K562 (cell line): ENCODE results near the gene CEP295NL. TPM values are rescaled to one million over a fixed set of nuclear protein-coding genes. Genes with fewer than 3 reads are reported as not detected.

Source experiments
- CREM ChIP-seq: IDR thresholded peaks from 2 replicates; pipeline ENCODE4 v1.6.1; 2014; ENCODE audit warnings: antibody characterized with exemption, low read depth
- ETV1 ChIP-seq: fragments of 450-650 bp; conservative IDR thresholded peaks from 2 replicates; pipeline ENCODE4 v1.6.1; 2016; ENCODE audit warnings: missing genetic modification characterization, control low read depth, low read depth, missing compliant biosample characterization
- FOSL1 ChIP-seq: fragments of 200-800 bp; sonication (Bioruptor generic); conservative IDR thresholded peaks from 2 replicates; pipeline ENCODE4 v1.6.1; 2016; ENCODE audit warnings: missing genetic modification characterization, missing compliant biosample characterization
- GABPB1 ChIP-seq: sonication (generic); formaldehyde crosslinking; IDR thresholded peaks from 2 replicates; pipeline ENCODE4 v1.8.0; 2022; ENCODE audit warnings: mild to moderate bottlenecking, missing genetic modification reagents
- HES1 ChIP-seq: fragments of 450-650 bp; IDR thresholded peaks from 2 replicates; pipeline ENCODE4 v1.6.1; 2016; ENCODE audit warnings: low read depth, mild to moderate bottlenecking, moderate library complexity
- JUND ChIP-seq, 2 experiments: IDR thresholded peaks; 2 replicates in 1 of 2; 3 replicates in 1 of 2; pipeline ENCODE4 v1.6.1; 2011; ENCODE audit warnings: borderline replicate concordance in 2 of 2, low read depth in 2 of 2, low read length in 2 of 2, improper control_type of control experiment in 1 of 2, missing biosample characterization in 1 of 2, missing genetic modification characterization in 1 of 2, missing genetic modification reagents in 1 of 2
- KLF13 ChIP-seq: fragments of 450-650 bp; IDR thresholded peaks from 2 replicates; pipeline ENCODE4 v1.6.1; 2016; ENCODE audit warnings: missing genetic modification characterization, low read depth, mild to moderate bottlenecking, missing compliant biosample characterization, moderate library complexity, borderline replicate concordance
- MTA3 ChIP-seq: fragments of 450-650 bp; formaldehyde crosslinking; IDR thresholded peaks from 2 replicates; pipeline ENCODE4 v1.6.1; 2017; ENCODE audit warnings: mild to moderate bottlenecking, borderline replicate concordance
- NR2C2 ChIP-seq, 2 experiments: fragments of 200-800 bp in 1 of 2; sonication (Bioruptor generic) in 1 of 2; sonication (generic) in 1 of 2; formaldehyde crosslinking in 1 of 2; IDR thresholded peaks; 2 replicates each; pipeline versions ENCODE4 v1.6.1 to v1.8.0; 2016 to 2022; ENCODE audit warnings: mild to moderate bottlenecking in 1 of 2, missing compliant biosample characterization in 1 of 2, missing genetic modification characterization in 1 of 2, missing genetic modification reagents in 1 of 2
- PHB2 ChIP-seq: fragments of 450-650 bp; IDR thresholded peaks from 2 replicates; pipeline ENCODE4 v1.6.1; 2017; ENCODE audit warnings: low read depth
- RBM17 ChIP-seq: fragments of 200-400 bp; formaldehyde crosslinking; IDR thresholded peaks from 2 replicates; pipeline ENCODE4 v1.6.1; 2017; ENCODE audit warnings: low read depth, mild to moderate bottlenecking, low read length, borderline replicate concordance
- polyA plus RNA-seq, 8 experiments: library from polyadenylated mRNA; depleted of rRNA in 4 of 8; stranded (reverse) in 5 of 8; unstranded in 3 of 8; fragments of >200 nt; fragmentation: Nextera tagmentation in 2 of 8; fragmentation: Illumina TruSeq in 1 of 8; extraction: Ambion mirVana in 2 of 8; extraction: Trizol in 1 of 8; gene quantifications; 2 replicates each; pipeline versions ENCODE4 v1.2.1 to v1.2.3, GENCODE V29; 2011 to 2014; ENCODE audit warnings: inconsistent platforms in 1 of 8, missing spikeins in 1 of 8
- total RNA-seq, 7 experiments: library from RNA; depleted of rRNA in 6 of 7; stranded (reverse); fragments of >200 nt in 6 of 7; fragmentation: Illumina TruSeq in 2 of 7; extraction: Trizol in 2 of 7; gene quantifications; 2 replicates each; pipeline versions ENCODE4 v1.2.1 to v1.2.3, GENCODE V29; 2011 to 2021; ENCODE audit warnings: low replicate concordance in 1 of 7
- TF ChIP-seq, protein P1 (sequence below): fragments of 450-650 bp; IDR thresholded peaks from one replicate; pipeline ENCODE4 v1.6.1; 2018; ENCODE audit warnings: mild to moderate bottlenecking, moderate library complexity; ENCODE audit not compliant: partially characterized antibody
- TF ChIP-seq, protein P2 (sequence below): sonication (generic); formaldehyde crosslinking; IDR thresholded peaks from 2 replicates; pipeline ENCODE4 v1.8.0; 2023; ENCODE audit warnings: missing genetic modification reagents, mild to moderate bottlenecking, borderline replicate concordance
- TF ChIP-seq, protein P3 (sequence below), 3 experiments: fragments of 200-800 bp in 1 of 3; fragments of 250-450 bp in 1 of 3; fragments of 450-650 bp in 1 of 3; sonication (Bioruptor Pico) in 1 of 3; sonication (Bioruptor generic) in 1 of 3; formaldehyde crosslinking in 1 of 3; IDR thresholded peaks; 2 replicates each; pipeline versions ENCODE4 v1.6.1 to v1.8.0; 2016 to 2022; ENCODE audit warnings: mild to moderate bottlenecking in 2 of 3, missing genetic modification characterization in 2 of 3, missing compliant biosample characterization in 1 of 3, moderate library complexity in 1 of 3

The CEP295NL gene
- total and polyA plus RNA-seq, 9 of the 15 experiments (the other 6 are each of a cell fraction or from before 2014, with no cell fraction given), result not detected

DNA sequence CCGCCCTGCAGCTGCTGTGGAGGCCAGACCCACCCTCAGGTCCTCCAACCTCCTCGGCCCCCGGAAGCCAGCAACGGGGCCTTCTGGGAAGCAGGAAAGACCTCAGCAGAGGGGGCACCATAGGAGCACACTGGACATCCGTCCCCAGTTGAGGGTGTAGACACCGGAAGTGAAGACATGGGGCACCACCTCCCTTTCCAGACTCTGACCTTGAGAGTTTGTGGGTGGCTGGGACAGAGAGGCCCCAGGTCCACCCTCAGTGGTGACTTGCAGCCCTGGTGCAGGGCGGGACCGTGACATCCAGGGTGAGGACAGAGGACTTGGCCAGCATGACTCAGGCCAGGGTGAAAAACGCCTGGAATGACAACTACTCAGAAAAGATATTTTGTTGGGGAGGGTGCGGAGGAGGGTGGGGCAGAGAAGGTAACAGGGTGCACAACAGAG is 19.9 kb downstream of the CEP295NL start (continued):
- peak; percentile 79; the same call in 1 of the 2 replicates for TF ChIP-seq GABPB1 (CRISPR knock-in tag)
- TF ChIP-seq HES1, result no peak
- TF ChIP-seq, protein P1, sequence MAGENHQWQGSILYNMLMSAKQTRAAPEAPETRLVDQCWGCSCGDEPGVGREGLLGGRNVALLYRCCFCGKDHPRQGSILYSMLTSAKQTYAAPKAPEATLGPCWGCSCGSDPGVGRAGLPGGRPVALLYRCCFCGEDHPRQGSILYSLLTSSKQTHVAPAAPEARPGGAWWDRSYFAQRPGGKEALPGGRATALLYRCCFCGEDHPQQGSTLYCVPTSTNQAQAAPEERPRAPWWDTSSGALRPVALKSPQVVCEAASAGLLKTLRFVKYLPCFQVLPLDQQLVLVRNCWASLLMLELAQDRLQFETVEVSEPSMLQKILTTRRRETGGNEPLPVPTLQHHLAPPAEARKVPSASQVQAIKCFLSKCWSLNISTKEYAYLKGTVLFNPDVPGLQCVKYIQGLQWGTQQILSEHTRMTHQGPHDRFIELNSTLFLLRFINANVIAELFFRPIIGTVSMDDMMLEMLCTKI, result no peak
- TF ChIP-seq, protein P2, sequence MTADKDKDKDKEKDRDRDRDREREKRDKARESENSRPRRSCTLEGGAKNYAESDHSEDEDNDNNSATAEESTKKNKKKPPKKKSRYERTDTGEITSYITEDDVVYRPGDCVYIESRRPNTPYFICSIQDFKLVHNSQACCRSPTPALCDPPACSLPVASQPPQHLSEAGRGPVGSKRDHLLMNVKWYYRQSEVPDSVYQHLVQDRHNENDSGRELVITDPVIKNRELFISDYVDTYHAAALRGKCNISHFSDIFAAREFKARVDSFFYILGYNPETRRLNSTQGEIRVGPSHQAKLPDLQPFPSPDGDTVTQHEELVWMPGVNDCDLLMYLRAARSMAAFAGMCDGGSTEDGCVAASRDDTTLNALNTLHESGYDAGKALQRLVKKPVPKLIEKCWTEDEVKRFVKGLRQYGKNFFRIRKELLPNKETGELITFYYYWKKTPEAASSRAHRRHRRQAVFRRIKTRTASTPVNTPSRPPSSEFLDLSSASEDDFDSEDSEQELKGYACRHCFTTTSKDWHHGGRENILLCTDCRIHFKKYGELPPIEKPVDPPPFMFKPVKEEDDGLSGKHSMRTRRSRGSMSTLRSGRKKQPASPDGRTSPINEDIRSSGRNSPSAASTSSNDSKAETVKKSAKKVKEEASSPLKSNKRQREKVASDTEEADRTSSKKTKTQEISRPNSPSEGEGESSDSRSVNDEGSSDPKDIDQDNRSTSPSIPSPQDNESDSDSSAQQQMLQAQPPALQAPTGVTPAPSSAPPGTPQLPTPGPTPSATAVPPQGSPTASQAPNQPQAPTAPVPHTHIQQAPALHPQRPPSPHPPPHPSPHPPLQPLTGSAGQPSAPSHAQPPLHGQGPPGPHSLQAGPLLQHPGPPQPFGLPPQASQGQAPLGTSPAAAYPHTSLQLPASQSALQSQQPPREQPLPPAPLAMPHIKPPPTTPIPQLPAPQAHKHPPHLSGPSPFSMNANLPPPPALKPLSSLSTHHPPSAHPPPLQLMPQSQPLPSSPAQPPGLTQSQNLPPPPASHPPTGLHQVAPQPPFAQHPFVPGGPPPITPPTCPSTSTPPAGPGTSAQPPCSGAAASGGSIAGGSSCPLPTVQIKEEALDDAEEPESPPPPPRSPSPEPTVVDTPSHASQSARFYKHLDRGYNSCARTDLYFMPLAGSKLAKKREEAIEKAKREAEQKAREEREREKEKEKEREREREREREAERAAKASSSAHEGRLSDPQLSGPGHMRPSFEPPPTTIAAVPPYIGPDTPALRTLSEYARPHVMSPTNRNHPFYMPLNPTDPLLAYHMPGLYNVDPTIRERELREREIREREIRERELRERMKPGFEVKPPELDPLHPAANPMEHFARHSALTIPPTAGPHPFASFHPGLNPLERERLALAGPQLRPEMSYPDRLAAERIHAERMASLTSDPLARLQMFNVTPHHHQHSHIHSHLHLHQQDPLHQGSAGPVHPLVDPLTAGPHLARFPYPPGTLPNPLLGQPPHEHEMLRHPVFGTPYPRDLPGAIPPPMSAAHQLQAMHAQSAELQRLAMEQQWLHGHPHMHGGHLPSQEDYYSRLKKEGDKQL, result no peak
- no peak for TF ChIP-seq NR2C2 (CRISPR knock-in tag; IDR thresholded peaks at IDR 0.05)
- TF ChIP-seq NR2C2 (tag; IDR thresholded peaks at IDR 0.05), result peak; percentile 77
- TF ChIP-seq JUND (IDR thresholded peaks at IDR 0.05; ENCODE audit: borderline replicate concordance, low read depth, low read length), result peak; percentile 72
- peak; percentile 57; the same call in 1 of the 3 replicates for TF ChIP-seq JUND (tag; IDR thresholded peaks at IDR 0.05; ENCODE audit: borderline replicate concordance, low read depth, low read length)
- no peak for TF ChIP-seq PHB2
- TF ChIP-seq, protein P3, sequence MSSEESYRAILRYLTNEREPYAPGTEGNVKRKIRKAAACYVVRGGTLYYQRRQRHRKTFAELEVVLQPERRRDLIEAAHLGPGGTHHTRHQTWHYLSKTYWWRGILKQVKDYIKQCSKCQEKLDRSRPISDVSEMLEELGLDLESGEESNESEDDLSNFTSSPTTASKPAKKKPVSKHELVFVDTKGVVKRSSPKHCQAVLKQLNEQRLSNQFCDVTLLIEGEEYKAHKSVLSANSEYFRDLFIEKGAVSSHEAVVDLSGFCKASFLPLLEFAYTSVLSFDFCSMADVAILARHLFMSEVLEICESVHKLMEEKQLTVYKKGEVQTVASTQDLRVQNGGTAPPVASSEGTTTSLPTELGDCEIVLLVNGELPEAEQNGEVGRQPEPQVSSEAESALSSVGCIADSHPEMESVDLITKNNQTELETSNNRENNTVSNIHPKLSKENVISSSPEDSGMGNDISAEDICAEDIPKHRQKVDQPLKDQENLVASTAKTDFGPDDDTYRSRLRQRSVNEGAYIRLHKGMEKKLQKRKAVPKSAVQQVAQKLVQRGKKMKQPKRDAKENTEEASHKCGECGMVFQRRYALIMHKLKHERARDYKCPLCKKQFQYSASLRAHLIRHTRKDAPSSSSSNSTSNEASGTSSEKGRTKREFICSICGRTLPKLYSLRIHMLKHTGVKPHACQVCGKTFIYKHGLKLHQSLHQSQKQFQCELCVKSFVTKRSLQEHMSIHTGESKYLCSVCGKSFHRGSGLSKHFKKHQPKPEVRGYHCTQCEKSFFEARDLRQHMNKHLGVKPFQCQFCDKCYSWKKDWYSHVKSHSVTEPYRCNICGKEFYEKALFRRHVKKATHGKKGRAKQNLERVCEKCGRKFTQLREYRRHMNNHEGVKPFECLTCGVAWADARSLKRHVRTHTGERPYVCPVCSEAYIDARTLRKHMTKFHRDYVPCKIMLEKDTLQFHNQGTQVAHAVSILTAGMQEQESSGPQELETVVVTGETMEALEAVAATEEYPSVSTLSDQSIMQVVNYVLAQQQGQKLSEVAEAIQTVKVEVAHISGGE (CRISPR knock-in tag; IDR thresholded peaks at IDR 0.05), result peak in 2 of 3 experiments; percentile 71 to 94; a peak in 4 of 6 replicates
- TF ChIP-seq MTA3, result 0 out of 2 replicates have a peak, but pooled peaks have one; percentile 44
- 0 out of 2 replicates have a peak, but pooled peaks have one; percentile 22 for TF ChIP-seq KLF13 (tag)
- peak; percentile 80 for TF ChIP-seq FOSL1 (tag)
- TF ChIP-seq CREM, result 0 out of 2 replicates have a peak, but pooled peaks have one; percentile 17
- TF ChIP-seq RBM17, result no peak
- peak; percentile 70 for TF ChIP-seq ETV1 (tag)
